Vein endothelial cell (primary cell): Measurements from ENCODE around the gene KLHL35. TPM values are rescaled to one million over a fixed set of nuclear protein-coding genes. Genes with fewer than 3 reads are reported as not detected.

Source experiments
- small RNA-seq: library from RNA; depleted of rRNA; stranded (forward); fragments of <200 nt; gene quantifications from one replicate; pipeline ENCODE3, GENCODE V24; 2012
- total RNA-seq: library from RNA; depleted of rRNA; stranded (reverse); fragments of >200 nt; gene quantifications from 2 replicates; pipeline ENCODE4 v1.2.3, GENCODE V29; 2012

KLHL35 gene
- total RNA-seq: 2.0 and 3.9 TPM in 2 replicates

GRCh38 chr11:75432911-75433321 is at the start of gene KLHL35:
KLHL35 (minus strand) TSS chr11:75433203; CDS start chr11:75430629, 2,574 bp downstream.

GRCh38 chr11:75399344-75400145 is 33.5 kb downstream of the KLHL35 start, which contains the start of gene RPS3:
RPS3 (plus strand) TSS chr11:75399518; CDS start chr11:75399548, 30 bp downstream.

Small RNA genes lying within 50 kb of the gene (small RNA-seq; reads per million reads assigned to genes)
- gene SNORD15A (not detected), gene SNORD15B (4,454 reads per million, percentile 100 among the genes with 10 or more reads in this experiment)

Other genes starting within 250 kb of the KLHL35 start
- under 0.01 TPM in 1 of 2 replicates, not detected in the other for gene TPBGL, start 192.4 kb downstream of the KLHL35 start, total RNA-seq
- gene ARRB1, start 81.5 kb downstream of the KLHL35 start, total RNA-seq: 116 and 358 TPM in 2 replicates
- 1,876 and 2,642 TPM in 2 replicates for gene RPS3, start 33.7 kb downstream of the KLHL35 start, total RNA-seq
- 43.8 and 44.7 TPM in 2 replicates for gene GDPD5, start 92.7 kb upstream of the KLHL35 start, total RNA-seq
- 427 and 542 TPM in 2 replicates for gene SERPINH1, start 129.1 kb upstream of the KLHL35 start, total RNA-seq
- under 0.01 and 0.48 TPM in 2 replicates for gene MAP6, start 235.8 kb upstream of the KLHL35 start, total RNA-seq